ENCODE results near the gene STK38. TPM values are rescaled to one million over a fixed set of nuclear protein-coding genes. Genes with fewer than 3 reads are reported as not detected.
A peak's percentile ranks its signal among the peaks of the same experiment; 100 is the strongest.

STK38 gene
- total and polyA plus RNA-seq, 2 of the 4 experiments (the other 2 are of a cell fraction) = 10.6 to 19.7 TPM

DNA sequence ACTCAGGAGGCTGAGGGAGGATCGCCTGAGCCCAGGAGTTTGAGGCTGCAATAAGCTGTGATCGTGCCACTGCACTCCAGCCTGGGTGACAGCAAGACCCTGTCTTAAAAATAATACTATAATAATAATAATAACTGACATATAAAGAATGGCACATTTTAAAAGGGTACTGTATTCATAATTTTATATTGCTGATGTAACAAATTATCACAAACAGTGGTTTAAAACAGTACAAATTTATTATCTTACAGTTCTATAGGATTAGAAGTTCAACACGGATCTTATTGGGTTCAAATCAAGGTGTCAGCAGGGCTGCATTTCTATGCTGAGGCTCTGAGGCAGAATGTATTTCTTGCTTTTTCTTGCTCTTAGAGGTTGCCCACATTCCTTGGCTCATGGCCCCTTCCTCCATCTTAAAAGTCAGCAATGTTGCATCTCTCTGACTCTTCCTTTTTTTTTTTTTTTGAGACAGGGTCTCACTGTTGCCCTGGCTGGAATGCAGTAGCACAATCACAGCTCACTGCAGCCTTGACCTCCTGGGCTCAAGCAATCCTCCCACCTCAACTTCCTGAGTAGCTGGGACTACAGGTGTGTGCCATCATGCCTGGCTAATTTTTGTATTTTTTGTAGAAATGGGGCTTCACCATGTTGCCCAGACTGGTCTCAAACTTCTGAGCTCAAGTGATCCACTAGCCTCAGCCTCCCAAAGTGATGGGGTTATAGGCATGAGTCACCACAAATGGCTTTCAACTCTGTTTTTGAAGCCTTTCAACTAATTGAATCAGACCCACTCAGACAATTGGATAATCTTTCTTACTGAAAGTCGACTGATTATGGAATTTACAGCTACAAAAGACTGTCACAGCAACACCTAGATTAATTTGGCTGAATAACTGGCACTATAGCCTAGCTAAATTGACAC is 24.1 kb upstream of the STK38 start:
- Histone ChIP-seq H3K14ac (replicated peaks; ENCODE audit: low read depth, low read length) (no peak overlapping the region), H3K9ac (ENCODE audit: low read depth, low read length) (no peak overlapping the region), H4K8ac (ENCODE audit: low read depth in 2 of 2, low read length in 2 of 2) (no peak overlapping the region), H2BK120ac (ENCODE audit: low read depth, low read length) (no peak overlapping the region), H3K4me2 (ENCODE audit: low read depth, low read length) (no peak overlapping the region), H2BK20ac (ENCODE audit: low read depth, low read length) (peak overlapping the region; percentile 55; the same call in 1 of the 2 replicates), H3K56ac (ENCODE audit: extremely low read depth, insufficient read depth, low read length) (no peak overlapping the region), H2AK5ac (ENCODE audit: low read depth, low read length) (no peak overlapping the region), H3K4me3 (ENCODE audit: insufficient read depth, low read depth, low read length) (no peak overlapping the region), H3K4ac (ENCODE audit: low read depth, low read length) (no peak overlapping the region), H3K18ac (ENCODE audit: low read depth, low read length) (no peak overlapping the region), H3K27me3 (ENCODE audit: control insufficient read depth, insufficient read depth, low read length) (no peaks in the 10 kb centered on the region), H2AK9ac (replicated peaks; ENCODE audit: low read depth, low read length, poor library complexity) (no peak overlapping the region), H4K20me1 (ENCODE audit: insufficient read depth, low read length) (no peaks in the 10 kb centered on the region; the same call in 1 of the 2 replicates), H3K36me3 (ENCODE audit: control insufficient read depth, insufficient read depth, low read length) (no peaks in the 10 kb centered on the region), H2BK5ac (ENCODE audit: low read depth, low read length, poor library complexity, severe bottlenecking) (no peak overlapping the region), H3K27ac (ENCODE audit: insufficient read depth, low read length) (no peak overlapping the region), H4K5ac (ENCODE audit: low read depth, low read length) (no peak overlapping the region), H2AFZ (replicated peaks; ENCODE audit: low read length, poor library complexity) (no peak overlapping the region), H2BK15ac (ENCODE audit: low read depth, low read length) (peak overlapping the region; percentile 44; the same call in 1 of the 3 replicates), H3K4me1 (ENCODE audit: control insufficient read depth, insufficient read depth, low read length) (no peaks in the 10 kb centered on the region; the same call in 1 of the 2 replicates), H3K79me1 (ENCODE audit: low read depth in 1 of 2, low read length in 2 of 2) (peaks cover 0 to 4% of the 10 kb centered on the region in 2 experiments; a peak in 2 of 4 replicates), H3K9me1 (ENCODE audit: insufficient read depth, low read length) (peaks cover 4% of the 10 kb centered on the region; the same call in 1 of the 2 replicates), H4K91ac (ENCODE audit: insufficient read depth, low read depth, low read length) (0 out of 2 replicates have a peak overlapping the region, but pooled peaks have one; percentile 39), H3K23ac (ENCODE audit: low read depth, low read length) (no peak overlapping the region), H3K9me3 (ENCODE audit: control insufficient read depth, insufficient read depth, low read length) (peaks cover 2% of the 10 kb centered on the region; the same call in 1 of the 2 replicates)
- TF ChIP-seq FOS (IDR thresholded peaks at IDR 0.05; ENCODE audit: low read depth, low read length) (no peak), NFE2L2 (IDR thresholded peaks at IDR 0.05; ENCODE audit: low read depth, low read length) (no peak), MXI1 (IDR thresholded peaks at IDR 0.05; ENCODE audit: borderline replicate concordance, low read depth, low read length) (no peak), RFX5 (IDR thresholded peaks at IDR 0.05; ENCODE audit: low read depth, low read length) (no peak), MAFK (IDR thresholded peaks at IDR 0.05; ENCODE audit: low read depth, low read length) (peak; percentile 30)
- BruUV-seq (replicated peaks) = no TSS peak
- CTCF ChIA-PET = interaction anchor here (0.6 kb wide), 1 partner anchor 35 kb away, joined by 4 read pairs; no protein-coding TSS in a partner anchor
- no peak for DNase-seq
- no CpG with 5 or more reads among the region's 4 CpGs for WGBS, 2 experiments (ENCODE audit: extremely low coverage in 2 of 2, insufficient read length in 1 of 2)
- in situ Hi-C loops (cut with MboI; ENCODE audit: low sequenced_read_pairs) = no loop called here
- intact Hi-C loops (cut with micrococcal nuclease) = no loop called here
- ATAC-seq (ENCODE audit: low read depth) = no peak
- dilution Hi-C loops (cut with HindIII; ENCODE audit: low sequenced_read_pairs, unreplicated experiment) = no loop called here
- POLR2A ChIA-PET (ENCODE audit: unreplicated experiment) = no interaction called here
